Kidney (tissue), 14 donors: Measurements from ENCODE around the gene MCM3AP. TPM values are rescaled to one million over a fixed set of nuclear protein-coding genes. Genes with fewer than 3 reads are reported as not detected.

Source experiments
- DNase-seq, 5 donors: peaks; one replicate each; pipeline ENCODE4 v3.0.0-alpha.2; 2013 to 2020
- FAIRE-seq: peaks from 2 replicates; lab custom pipeline; 2012; peaks lifted over from hg19 to GRCh38; lab: Jason Lieb, UNC
- H3K27ac ChIP-seq, 2 donors: one replicate each; pipeline ENCODE4 v1.7.0; 2013; ENCODE audit warnings: low read depth in 2 of 2, low read length in 2 of 2, inconsistent platforms in 1 of 2
- H3K27me3 ChIP-seq: one replicate; pipeline ENCODE4 v1.7.1; 2013; ENCODE audit warnings: low read length, inconsistent platforms; ENCODE audit not compliant: control insufficient read depth, insufficient read depth
- H3K36me3 ChIP-seq, 3 donors: one replicate each; pipeline versions ENCODE4 v1.7.0 to v1.7.1; 2013; ENCODE audit warnings: low read length in 3 of 3, control low read depth in 1 of 3, inconsistent platforms in 1 of 3; ENCODE audit not compliant: insufficient read depth in 3 of 3, control insufficient read depth in 2 of 3
- H3K4me1 ChIP-seq, 3 donors: one replicate each; pipeline versions ENCODE4 v1.7.0 to v1.7.1; 2013; ENCODE audit warnings: low read length in 3 of 3, inconsistent platforms in 1 of 3, low read depth in 1 of 3; ENCODE audit not compliant: control insufficient read depth in 2 of 3, insufficient read depth in 2 of 3
- H3K4me3 ChIP-seq, 3 donors: one replicate each; pipeline versions ENCODE4 v1.7.0 to v1.8.1; 2013; ENCODE audit warnings: low read length in 3 of 3, control low read depth in 1 of 3, inconsistent platforms in 1 of 3
- H3K9ac ChIP-seq, 3 donors: one replicate each; pipeline versions ENCODE4 v1.7.0 to v1.7.1; 2013; ENCODE audit warnings: low read length in 3 of 3, control low read depth in 1 of 3, inconsistent platforms in 1 of 3
- H3K9me3 ChIP-seq, 3 donors: one replicate each; pipeline versions ENCODE4 v1.7.0 to v1.7.1; 2013; ENCODE audit warnings: low read length in 3 of 3, control low read depth in 1 of 3, inconsistent platforms in 1 of 3; ENCODE audit not compliant: control insufficient read depth in 2 of 3, insufficient read depth in 1 of 3
- intact Hi-C: fragments of 100-400 bp; cut with DNase I; formaldehyde crosslinking; loops from one replicate; pipeline ENCODE4 v1.11.1; 2022
- polyA plus RNA-seq: library from polyadenylated mRNA; stranded (reverse); fragments of 350-450 nt; fragmentation: Illumina TruSeq; extraction: RNeasy Lipid Tissue Mini Kit (QIAGEN cat#74804); gene quantifications from one replicate; pipeline ENCODE4 v1.2.3, GENCODE V29; 2014; ENCODE audit warnings: low read depth, low replicate concordance; ENCODE audit not compliant: insufficient read depth
- total RNA-seq: library from RNA; stranded (reverse); fragmentation: NEBNext Ultra II Directional; extraction: Animal tissue kit (Norgen Biotek cat#: 25700); gene quantifications from one replicate; pipeline ENCODE4 v1.2.1, GENCODE V29; 2021
- TF ChIP-seq, protein P1 (sequence below): IDR thresholded peaks from 3 replicates; pipeline ENCODE4 v1.5.1; 2012; ENCODE audit warnings: mild to moderate bottlenecking, moderate library complexity, borderline replicate concordance; ENCODE audit not compliant: insufficient read depth; ENCODE audit errors: extremely low read depth
- donor health status: control.
- donor health status: control.
- donor health status: control.
- donor health status: control.
- donor health status: control.
- donor health status: DM: yes; HTN: yes; CAD: no.
- donor health status: Normal renal cell carcinoma (clear cell type).

The MCM3AP gene
- total and polyA plus RNA-seq, 2 donors from 2014 or later: 29.0 to 101 TPM

DNA sequence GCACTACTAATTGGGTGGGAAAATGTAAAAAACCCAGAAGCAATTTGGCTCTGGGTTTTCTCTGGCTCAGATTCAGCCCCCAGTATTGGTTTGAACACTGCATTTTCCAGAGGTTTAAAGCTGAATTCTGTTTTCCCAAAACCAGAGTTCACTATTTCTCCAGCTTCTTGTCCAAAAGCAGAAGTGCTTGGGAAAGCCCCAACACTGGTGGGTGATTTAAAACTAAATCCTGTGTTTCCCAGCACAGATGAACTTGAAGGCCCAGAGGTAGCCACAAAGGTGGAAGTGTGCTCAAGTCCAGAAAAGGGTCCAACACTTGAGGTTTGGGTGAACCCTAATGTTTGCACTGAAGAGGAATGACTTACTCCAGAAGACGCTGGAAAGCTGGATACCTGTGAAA lies 678 bp downstream of the MCM3AP start:
- Histone ChIP-seq H3K36me3 (peaks cover 2 to 10% (median 10%) of the 10 kb centered on the region in 3 donors), H3K4me1 (peaks cover 4 to 23% (median 21%) of the 10 kb centered on the region in 3 donors), H3K27me3 (no peaks in the 10 kb centered on the region), H3K9me3 (no peaks in the 10 kb centered on the region), H3K4me3 (peak overlapping the region; percentile 74 to 98 (median 80)), H3K9ac (peak overlapping the region in 2 of 3 donors; percentile 57 to 85), H3K27ac (no peak overlapping the region)
- FAIRE-seq (no peak), DNase-seq (no peak)
- TF ChIP-seq, protein P1, sequence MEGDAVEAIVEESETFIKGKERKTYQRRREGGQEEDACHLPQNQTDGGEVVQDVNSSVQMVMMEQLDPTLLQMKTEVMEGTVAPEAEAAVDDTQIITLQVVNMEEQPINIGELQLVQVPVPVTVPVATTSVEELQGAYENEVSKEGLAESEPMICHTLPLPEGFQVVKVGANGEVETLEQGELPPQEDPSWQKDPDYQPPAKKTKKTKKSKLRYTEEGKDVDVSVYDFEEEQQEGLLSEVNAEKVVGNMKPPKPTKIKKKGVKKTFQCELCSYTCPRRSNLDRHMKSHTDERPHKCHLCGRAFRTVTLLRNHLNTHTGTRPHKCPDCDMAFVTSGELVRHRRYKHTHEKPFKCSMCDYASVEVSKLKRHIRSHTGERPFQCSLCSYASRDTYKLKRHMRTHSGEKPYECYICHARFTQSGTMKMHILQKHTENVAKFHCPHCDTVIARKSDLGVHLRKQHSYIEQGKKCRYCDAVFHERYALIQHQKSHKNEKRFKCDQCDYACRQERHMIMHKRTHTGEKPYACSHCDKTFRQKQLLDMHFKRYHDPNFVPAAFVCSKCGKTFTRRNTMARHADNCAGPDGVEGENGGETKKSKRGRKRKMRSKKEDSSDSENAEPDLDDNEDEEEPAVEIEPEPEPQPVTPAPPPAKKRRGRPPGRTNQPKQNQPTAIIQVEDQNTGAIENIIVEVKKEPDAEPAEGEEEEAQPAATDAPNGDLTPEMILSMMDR: no peak
- intact Hi-C loops: no loop called here

DNA sequence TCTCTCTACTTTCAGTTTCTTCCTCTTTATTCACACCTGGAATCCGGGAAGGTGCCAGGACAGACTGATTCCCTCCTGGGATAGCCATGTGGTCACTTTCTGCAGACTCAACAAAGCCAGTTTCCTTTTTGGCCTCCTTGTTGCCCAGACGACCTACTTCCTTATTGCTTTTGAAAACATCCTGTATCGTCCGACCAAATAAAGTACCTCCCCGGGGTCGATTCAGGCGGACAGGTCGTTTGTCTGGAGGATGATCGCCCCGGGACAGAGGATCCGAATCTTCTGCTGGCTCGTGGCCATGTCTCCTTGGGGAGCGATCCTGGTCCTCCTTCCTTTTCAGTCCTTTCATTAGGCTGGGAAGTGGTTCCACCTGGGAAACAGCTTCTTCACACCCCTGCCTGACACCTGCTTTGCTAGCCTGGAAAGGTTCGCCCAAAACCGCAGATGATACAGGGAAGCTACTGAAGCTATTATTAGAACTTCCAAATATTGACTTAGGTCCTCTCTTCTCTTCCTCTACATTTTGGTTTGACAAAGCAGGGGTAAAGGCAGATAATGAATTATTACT lies 1.2 kb downstream of the MCM3AP start:
- peak overlapping the region in 1 of 2 donors; percentile 28 for H3K27ac ChIP-seq
- intact Hi-C loops: no loop called here
- no peaks in the 10 kb centered on the region for H3K9me3 ChIP-seq
- H3K4me3 ChIP-seq: peak overlapping the region in 1 of 3 donors; percentile 4
- DNase-seq (peak in 1 of 5 donors; percentile 20), FAIRE-seq (no peak)
- peaks cover 4 to 23% (median 21%) of the 10 kb centered on the region in 3 donors for H3K4me1 ChIP-seq
- H3K27me3 ChIP-seq: no peaks in the 10 kb centered on the region
- H3K9ac ChIP-seq: no peak overlapping the region
- peaks cover 5 to 16% (median 16%) of the 10 kb centered on the region in 3 donors for H3K36me3 ChIP-seq
- TF ChIP-seq, protein P1: no peak

DNA sequence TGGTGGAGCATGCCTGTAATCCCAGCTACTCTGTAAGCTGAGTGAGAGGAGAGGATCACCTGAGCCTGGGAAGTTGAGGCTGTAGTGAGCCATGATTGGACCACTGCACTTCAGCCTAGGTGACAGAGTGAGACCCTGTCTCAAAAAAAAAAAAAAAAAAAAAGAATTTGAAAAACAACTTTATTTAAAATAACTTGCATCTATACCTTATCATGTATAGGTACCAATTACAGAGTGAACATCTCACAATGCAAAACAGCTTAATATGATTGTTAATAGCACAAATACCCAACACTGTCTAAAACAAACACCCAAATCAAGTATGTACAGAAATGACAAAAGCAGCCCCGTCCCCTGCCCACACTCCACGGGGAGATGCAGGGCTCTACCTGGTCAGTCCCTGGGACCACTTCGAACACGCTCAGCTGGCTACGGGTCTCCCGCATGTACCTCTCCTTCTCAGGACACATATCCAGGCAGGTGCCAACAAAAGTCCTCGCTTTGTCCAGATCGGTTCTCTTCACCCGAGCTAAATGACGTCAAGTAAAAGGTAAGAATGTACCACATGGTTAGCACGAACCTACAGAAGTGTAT lies 10.5 kb downstream of the MCM3AP start:
- no peak for FAIRE-seq
- peaks cover 11 to 62% (median 49%) of the 10 kb centered on the region in 3 donors for H3K36me3 ChIP-seq
- H3K4me1 ChIP-seq: no peaks in the 10 kb centered on the region
- H3K9ac ChIP-seq: no peak overlapping the region
- no peak for DNase-seq
- TF ChIP-seq, protein P1: no peak
- intact Hi-C loops: no loop called here
- H3K9me3 ChIP-seq: no peaks in the 10 kb centered on the region
- no peaks in the 10 kb centered on the region for H3K27me3 ChIP-seq
- H3K27ac ChIP-seq: no peak overlapping the region
- H3K4me3 ChIP-seq: no peak overlapping the region
